Subcutaneous adipose tissue (tissue), 4 donors: ENCODE results near the gene TWIST2. TPM values are rescaled to one million over a fixed set of nuclear protein-coding genes. Genes with fewer than 3 reads are reported as not detected.

Source experiments
- CTCF ChIP-seq: fragments of 450-650 bp; IDR thresholded peaks from one replicate; pipeline ENCODE4 v1.5.1; 2016; ENCODE audit warnings: low read depth, mild to moderate bottlenecking, control low read depth, antibody characterized with exemption, moderate library complexity
- total RNA-seq, 4 donors: library from RNA; depleted of rRNA; stranded (reverse); fragments of >200 nt; gene quantifications; one replicate each; pipeline ENCODE4 v1.1.0, GENCODE V29; 2016

The TWIST2 gene
- total RNA-seq, 4 donors from 2014 or later: 90.8 to 282 (median 125) TPM

- no peak for TF ChIP-seq CTCF
Measured at GRCh38 chr2:238820916-238821315, 27.0 kb upstream of the TWIST2 start.

GRCh38 chr2:238821391-238821790 lies 26.5 kb upstream of the TWIST2 start:
- TF ChIP-seq CTCF: no peak

DNA sequence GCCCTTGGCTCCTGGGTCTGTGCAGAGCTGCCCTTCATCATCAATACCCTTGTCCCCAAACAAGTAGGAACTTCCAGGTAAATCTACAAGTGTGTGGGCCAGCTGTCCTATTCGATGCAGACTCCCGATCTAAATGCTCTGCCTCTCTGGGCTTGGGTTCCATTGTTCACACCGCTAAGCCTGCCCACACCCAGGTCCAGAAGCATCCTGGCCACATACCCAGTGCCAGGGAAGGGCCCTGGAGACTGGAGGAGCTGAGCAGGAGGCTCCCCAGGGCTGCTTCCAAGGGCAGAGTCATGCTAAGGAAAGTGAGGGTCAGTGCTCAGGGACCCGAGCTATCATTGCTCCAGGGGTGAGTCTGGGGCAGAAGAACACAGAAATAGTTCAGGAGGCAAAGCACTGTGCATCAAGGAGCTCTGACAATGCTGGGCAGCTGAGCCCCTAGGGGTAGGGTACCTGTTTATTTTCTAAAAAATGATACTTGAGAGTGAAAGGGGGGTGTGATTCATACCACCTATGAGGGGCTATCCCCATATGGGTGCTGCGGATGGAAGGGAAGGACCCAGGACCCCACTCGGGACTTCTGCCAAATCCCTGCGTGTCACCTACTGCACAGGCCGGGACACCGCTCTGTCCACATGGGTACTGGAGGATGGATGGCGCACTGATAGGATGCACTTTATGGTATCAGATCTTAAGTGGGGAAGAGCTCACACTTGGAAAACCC lies 25.8 kb upstream of the TWIST2 start:
- TF ChIP-seq CTCF: no peak

DNA sequence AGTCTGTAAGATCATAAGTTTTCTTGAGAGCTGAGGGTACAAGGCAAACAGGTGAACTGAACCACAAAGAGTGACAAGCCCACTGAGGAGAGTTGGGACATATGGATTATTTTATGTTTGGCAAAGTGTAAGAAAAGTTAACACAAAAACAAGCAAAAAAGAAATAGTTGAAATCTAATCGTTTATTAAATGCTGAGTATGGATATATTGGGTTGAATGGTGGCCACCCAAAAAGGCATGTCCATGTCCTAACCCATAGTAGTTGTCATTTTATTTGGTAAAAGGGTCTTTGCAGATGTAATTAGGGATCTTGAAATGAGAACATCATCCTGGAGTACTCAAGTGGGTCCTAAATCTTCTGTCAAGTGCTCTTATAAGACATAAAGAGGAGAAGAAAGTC lies 24.9 kb upstream of the TWIST2 start:
- no peak for TF ChIP-seq CTCF

DNA sequence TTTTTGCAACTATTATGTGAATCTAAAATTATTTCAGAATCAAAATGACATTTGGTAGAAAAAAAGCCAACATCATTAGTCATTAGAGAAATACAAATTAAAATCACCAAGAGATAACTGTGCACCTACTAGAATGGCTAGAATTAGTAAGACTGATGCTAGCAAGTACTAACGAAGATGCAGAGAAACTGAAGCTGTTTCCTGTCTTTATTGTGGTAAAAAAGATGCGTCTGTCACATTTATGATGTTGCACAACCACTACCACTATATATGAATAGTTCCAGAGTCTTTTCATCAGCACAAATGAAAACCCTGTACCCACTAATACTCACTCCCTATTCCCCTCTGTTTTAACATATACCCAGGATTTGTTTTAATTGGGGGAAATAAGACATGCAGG lies 16.7 kb upstream of the TWIST2 start:
- no peak for TF ChIP-seq CTCF

DNA sequence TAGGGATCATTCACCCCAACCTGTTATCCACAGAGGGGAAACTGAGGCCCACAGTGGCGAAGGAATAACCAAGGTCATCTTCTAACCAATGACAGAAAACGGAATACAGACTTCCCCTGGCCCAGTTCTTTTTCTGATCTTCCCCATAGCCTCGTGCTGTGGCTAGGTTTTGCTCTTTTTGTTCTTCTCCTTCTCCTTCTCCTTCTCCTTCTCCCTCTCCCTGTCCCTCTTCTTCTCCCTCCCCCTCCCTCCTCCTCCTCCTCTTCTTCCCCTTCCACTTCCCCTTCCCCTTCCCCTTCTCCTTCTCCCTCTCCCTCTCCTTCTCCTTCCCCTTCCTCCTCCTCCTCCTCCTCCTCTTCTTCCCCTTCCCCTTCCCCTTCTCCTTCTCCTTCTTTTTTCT lies 12.9 kb upstream of the TWIST2 start:
- no peak for TF ChIP-seq CTCF

DNA sequence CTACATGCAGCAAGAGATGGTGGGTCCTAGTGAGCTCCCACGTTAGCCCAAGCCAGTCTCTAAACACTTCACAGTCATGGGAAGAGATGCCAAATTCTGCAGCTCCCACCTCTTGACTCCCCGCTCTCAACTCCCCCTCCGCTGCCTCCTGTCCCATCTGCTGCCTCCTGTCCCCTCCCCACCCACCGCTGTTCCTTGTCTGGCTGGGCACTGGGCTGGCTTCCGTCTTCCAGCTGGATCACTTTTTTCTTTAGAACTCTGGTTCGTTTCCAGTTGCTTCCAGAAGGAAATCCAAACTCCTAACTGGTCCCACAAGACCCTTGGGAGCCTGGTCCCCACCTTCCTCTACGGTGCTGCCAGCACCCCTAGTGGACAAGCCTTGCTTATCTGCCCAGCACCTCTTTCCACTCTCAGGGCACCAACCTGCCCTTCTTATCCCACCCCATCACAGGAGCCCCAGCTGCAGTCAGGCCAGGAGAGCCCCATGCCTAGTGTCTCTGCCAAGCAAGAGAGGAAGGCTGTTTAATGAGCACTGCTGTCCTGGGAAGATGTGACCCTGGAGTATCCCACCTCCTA lies 12.1 kb upstream of the TWIST2 start:
- TF ChIP-seq CTCF: no peak
